22Rv1 (cell line): Measurements from ENCODE around the gene KDM4C.

Experiments
- ZFX ChIP-seq: fragments of 450-650 bp; IDR thresholded peaks from 2 replicates; pipeline ENCODE4 v1.6.1; 2017; ENCODE audit warnings: antibody characterized with exemption, borderline replicate concordance
- TF ChIP-seq, protein P1 (sequence below): fragments of 450-650 bp; IDR thresholded peaks from 2 replicates; pipeline ENCODE4 v1.5.1; 2017; ENCODE audit warnings: mild to moderate bottlenecking

DNA sequence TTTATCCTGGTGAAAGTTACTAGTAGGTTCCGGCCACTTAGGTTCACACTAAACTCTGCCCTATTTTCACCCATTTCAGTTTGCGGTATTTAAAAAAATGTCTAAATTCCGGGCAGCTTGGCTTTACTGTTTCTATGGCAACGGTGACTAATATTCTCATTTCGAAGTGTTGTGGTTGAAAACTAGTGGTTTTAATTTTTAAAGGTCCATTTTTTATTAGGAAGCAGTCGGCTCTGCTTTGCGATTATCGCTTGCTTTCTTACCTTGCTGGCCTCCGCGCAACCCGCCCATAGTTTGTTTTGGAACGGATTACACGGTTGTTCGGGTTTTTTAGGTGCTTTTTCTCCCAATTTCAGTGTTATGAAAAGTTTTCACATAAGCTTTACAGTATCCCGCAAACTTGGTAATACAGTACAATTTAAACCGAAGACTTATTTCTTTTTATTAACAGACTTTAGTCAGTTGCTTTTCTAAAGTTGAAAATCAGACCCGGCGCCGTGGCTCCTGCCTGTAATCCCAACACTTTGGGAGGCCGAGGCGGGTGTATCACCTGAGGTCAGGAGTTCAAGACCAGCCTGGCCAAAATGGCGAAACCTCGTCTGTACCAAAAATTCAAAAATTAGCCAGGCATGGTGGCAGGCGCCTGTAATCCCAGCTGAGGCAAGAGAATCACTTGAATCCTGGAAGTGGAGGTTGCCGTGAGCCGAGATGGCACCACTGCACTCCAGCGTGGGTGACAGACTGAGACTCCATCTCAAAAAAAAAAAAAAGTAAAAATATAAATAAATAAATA, 1.6 kb downstream of the KDM4C start:
- no peak for TF ChIP-seq ZFX
- TF ChIP-seq, protein P1, sequence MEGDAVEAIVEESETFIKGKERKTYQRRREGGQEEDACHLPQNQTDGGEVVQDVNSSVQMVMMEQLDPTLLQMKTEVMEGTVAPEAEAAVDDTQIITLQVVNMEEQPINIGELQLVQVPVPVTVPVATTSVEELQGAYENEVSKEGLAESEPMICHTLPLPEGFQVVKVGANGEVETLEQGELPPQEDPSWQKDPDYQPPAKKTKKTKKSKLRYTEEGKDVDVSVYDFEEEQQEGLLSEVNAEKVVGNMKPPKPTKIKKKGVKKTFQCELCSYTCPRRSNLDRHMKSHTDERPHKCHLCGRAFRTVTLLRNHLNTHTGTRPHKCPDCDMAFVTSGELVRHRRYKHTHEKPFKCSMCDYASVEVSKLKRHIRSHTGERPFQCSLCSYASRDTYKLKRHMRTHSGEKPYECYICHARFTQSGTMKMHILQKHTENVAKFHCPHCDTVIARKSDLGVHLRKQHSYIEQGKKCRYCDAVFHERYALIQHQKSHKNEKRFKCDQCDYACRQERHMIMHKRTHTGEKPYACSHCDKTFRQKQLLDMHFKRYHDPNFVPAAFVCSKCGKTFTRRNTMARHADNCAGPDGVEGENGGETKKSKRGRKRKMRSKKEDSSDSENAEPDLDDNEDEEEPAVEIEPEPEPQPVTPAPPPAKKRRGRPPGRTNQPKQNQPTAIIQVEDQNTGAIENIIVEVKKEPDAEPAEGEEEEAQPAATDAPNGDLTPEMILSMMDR = no peak
